ENCODE results near the gene BAHCC1.

The BAHCC1 gene

DNA sequence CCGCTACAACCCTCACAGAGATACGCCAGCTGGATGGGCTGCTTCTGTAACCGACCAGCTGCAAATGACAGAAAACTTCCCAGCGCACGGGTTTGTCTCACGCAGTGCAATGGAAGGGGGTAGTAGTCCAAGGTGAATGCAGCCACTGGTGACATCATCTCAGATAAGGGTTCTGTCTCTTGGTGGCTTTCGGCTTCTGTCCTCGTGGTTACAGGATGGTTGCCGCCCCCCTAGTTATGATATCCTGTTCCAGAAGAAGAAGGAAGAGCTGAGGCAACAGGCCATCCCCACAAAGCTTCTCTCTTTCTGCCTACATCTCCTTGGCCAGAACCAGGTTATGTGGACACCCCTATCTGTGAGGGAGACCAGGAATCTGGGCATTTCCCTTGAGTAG is 40.3 kb upstream of the BAHCC1 start:
- TF ChIP-seq RAD21 (IDR thresholded peaks at IDR 0.05; ENCODE audit: low read depth) (no peak), CREB1 (IDR thresholded peaks at IDR 0.05; ENCODE audit: low read depth) (no peak), TCF12 (IDR thresholded peaks at IDR 0.05; ENCODE audit: low read depth) (no peak)

DNA sequence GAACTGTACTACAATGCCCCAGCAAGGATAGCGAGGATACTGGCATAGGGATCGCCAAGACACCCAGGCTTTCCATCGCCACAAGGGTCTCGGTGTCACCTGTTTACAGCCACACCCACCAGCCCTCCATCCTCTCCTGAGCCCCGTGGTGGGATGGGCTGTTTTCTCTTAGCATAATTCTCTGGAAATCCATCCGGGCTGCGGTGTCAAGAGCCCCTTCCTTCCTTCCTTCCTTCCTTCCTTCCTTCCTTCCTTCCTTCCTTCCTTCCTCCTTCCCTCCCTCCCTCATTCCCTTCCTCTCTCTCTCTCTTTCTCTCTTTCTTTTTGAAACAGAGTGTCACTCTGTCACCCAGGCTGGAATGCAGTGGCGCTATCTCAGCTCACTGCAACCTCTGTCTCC is 36.0 kb upstream of the BAHCC1 start:
- TF ChIP-seq NFIC (IDR thresholded peaks at IDR 0.05) (no peak), FOXM1 (IDR thresholded peaks at IDR 0.05; ENCODE audit: borderline replicate concordance, low read depth) (no peak)
- TF ChIP-seq, protein P1, sequence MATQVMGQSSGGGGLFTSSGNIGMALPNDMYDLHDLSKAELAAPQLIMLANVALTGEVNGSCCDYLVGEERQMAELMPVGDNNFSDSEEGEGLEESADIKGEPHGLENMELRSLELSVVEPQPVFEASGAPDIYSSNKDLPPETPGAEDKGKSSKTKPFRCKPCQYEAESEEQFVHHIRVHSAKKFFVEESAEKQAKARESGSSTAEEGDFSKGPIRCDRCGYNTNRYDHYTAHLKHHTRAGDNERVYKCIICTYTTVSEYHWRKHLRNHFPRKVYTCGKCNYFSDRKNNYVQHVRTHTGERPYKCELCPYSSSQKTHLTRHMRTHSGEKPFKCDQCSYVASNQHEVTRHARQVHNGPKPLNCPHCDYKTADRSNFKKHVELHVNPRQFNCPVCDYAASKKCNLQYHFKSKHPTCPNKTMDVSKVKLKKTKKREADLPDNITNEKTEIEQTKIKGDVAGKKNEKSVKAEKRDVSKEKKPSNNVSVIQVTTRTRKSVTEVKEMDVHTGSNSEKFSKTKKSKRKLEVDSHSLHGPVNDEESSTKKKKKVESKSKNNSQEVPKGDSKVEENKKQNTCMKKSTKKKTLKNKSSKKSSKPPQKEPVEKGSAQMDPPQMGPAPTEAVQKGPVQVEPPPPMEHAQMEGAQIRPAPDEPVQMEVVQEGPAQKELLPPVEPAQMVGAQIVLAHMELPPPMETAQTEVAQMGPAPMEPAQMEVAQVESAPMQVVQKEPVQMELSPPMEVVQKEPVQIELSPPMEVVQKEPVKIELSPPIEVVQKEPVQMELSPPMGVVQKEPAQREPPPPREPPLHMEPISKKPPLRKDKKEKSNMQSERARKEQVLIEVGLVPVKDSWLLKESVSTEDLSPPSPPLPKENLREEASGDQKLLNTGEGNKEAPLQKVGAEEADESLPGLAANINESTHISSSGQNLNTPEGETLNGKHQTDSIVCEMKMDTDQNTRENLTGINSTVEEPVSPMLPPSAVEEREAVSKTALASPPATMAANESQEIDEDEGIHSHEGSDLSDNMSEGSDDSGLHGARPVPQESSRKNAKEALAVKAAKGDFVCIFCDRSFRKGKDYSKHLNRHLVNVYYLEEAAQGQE (IDR thresholded peaks at IDR 0.05; ENCODE audit: low read depth) = no peak

DNA sequence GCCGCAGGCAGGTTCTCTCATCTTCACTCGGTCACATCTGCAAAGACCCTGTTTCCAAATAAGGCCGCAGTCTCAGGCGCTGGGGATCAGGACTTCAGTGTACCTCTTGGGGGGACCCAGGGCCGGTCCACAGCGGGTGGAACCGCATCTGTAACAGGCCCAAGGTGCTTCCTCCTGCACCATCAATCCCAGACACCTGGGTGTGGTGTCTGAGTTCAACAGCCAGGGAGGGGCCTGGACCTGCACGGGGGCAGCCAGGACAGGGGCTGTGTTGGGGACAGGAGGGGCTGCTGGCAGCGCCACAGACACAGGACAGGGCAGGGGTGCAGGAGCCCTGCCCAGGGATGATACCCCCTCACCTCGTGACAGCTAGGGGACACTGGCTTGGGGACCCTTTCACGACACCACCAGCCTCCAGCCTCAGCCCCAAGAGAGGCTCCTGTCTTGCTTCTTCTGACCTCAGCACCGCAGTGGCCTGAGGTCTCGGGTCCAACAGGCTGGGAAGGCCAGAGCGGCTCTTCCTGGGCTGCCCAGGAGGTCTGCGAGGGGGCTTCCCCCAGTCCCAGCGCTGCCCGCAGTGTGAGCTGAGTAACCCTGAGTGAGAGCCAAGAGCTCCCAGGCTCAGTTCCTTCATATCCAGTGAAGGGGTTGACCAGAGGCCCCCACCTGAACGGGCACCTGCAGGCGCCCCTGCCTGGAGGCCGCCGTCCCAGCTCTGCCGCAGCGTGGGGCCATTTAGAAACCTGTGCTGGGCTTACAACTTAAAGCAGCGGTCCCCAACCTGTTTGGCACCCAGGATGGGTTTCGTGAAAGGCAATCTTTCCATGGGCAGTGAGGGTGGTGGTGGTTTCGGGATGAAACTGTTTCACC is 30.7 kb upstream of the BAHCC1 start:
- TF ChIP-seq NFIC (IDR thresholded peaks at IDR 0.05) (no peak), FOXM1 (IDR thresholded peaks at IDR 0.05; ENCODE audit: borderline replicate concordance, low read depth) (no peak), TCF12 (IDR thresholded peaks at IDR 0.05; ENCODE audit: low read depth) (no peak), CEBPB (IDR thresholded peaks at IDR 0.05) (no peak)
- TF ChIP-seq, protein P1 (IDR thresholded peaks at IDR 0.05; ENCODE audit: low read depth) = no peak

DNA sequence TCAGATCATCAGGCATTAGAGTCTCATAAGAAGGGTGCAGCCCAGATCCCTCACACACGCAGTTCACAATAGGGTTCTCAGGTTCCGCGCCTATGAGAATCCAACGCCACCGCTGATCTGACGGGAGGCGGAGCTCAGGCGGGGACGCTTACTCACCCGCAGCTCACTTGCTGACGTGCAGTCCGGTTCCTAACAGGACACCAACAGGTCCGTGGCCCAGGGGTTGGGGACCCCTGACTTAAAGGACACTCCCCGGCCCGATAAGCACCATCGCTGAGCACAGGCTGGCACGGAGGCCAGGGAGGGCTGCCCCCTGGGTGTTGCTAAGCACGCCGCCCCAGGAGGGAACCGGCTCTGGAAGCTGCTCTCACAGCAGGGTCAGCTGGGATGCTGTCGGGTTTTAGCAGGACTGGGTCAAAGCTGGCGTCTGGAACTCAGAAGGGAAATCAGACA is 30.1 kb upstream of the BAHCC1 start:
- TF ChIP-seq CEBPB (IDR thresholded peaks at IDR 0.05) = no peak
- TF ChIP-seq TEAD4 (IDR thresholded peaks at IDR 0.05) = no peak
- no peak for TF ChIP-seq TAF1 (IDR thresholded peaks at IDR 0.05; ENCODE audit: low read depth)
- TF ChIP-seq NFIC (IDR thresholded peaks at IDR 0.05) = no peak
- no peak for TF ChIP-seq CREB1 (IDR thresholded peaks at IDR 0.05; ENCODE audit: low read depth)
- no peak for TF ChIP-seq EP300 (IDR thresholded peaks at IDR 0.05; ENCODE audit: borderline replicate concordance)
- TF ChIP-seq TCF12 (IDR thresholded peaks at IDR 0.05; ENCODE audit: low read depth) = no peak
- TF ChIP-seq, protein P2, sequence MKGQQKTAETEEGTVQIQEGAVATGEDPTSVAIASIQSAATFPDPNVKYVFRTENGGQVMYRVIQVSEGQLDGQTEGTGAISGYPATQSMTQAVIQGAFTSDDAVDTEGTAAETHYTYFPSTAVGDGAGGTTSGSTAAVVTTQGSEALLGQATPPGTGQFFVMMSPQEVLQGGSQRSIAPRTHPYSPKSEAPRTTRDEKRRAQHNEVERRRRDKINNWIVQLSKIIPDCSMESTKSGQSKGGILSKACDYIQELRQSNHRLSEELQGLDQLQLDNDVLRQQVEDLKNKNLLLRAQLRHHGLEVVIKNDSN (IDR thresholded peaks at IDR 0.05) = no peak
- TF ChIP-seq FOXM1 (IDR thresholded peaks at IDR 0.05; ENCODE audit: borderline replicate concordance, low read depth) = no peak
- TF ChIP-seq YY1 (IDR thresholded peaks at IDR 0.05; ENCODE audit: low read depth) = no peak
- TF ChIP-seq, protein P1 (IDR thresholded peaks at IDR 0.05; ENCODE audit: low read depth) = no peak
- TF ChIP-seq, protein P3, sequence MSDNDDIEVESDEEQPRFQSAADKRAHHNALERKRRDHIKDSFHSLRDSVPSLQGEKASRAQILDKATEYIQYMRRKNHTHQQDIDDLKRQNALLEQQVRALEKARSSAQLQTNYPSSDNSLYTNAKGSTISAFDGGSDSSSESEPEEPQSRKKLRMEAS (IDR thresholded peaks at IDR 0.05) = no peak

DNA sequence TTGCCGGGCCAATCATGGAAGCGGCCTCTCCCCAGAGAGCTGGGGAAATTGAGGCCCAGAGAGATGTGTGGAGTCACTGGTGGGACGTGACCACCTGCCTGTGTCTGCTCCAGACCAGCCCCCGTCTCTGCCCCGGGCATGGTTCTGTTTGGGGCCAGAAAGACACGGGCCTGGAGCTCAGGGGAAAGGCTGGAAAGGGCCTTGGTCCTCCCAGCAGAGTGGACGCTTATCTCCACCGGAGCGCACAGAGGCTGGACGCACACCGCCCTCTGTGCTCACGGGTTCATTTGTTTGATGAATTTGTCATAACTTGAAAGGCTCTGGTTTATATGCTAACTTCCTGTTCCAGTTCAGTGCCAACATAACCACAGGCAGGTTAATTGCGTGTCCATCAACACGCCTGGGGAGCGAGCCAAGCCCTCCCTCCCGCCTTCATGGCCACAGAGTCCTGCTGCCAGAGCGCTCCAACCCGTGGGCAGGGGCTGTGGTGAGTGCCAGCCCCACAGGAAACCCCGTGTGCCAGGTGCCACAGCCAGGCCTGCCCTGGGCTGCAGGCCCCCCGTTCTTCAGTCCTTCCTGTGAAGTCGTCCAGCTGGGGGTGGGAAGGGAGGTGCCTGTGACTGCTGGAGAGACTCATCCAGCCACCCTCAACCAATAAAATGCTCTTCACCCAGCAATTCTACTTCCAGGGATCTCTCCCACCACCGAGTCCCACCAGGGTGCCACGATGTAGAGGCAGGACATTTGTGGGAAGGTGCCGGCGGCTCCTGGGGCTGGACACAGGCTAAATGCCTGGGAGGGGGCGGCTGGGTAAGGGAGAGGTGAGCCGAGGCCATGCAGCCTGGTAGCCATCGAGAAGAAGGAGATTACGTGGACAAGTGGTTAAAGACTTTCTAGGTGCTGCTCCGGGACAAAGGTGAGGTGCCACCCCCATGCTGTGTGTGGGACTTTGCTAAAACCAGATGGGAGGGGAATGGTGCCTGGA is 29.4 kb upstream of the BAHCC1 start:
- TF ChIP-seq RAD21 (IDR thresholded peaks at IDR 0.05; ENCODE audit: low read depth) (no peak; the same call in 1 of the 2 replicates), FOXM1 (IDR thresholded peaks at IDR 0.05; ENCODE audit: borderline replicate concordance, low read depth) (no peak), TAF1 (IDR thresholded peaks at IDR 0.05; ENCODE audit: low read depth) (no peak), NFIC (IDR thresholded peaks at IDR 0.05) (peak; percentile 98), CREB1 (IDR thresholded peaks at IDR 0.05; ENCODE audit: low read depth) (no peak), TCF12 (IDR thresholded peaks at IDR 0.05; ENCODE audit: low read depth) (peak; percentile 93), YY1 (IDR thresholded peaks at IDR 0.05; ENCODE audit: low read depth) (no peak), EP300 (IDR thresholded peaks at IDR 0.05; ENCODE audit: borderline replicate concordance) (peak; percentile 61; the same call in 1 of the 2 replicates), ZBTB7A (IDR thresholded peaks at IDR 0.05; ENCODE audit: low read depth) (no peak), CEBPB (IDR thresholded peaks at IDR 0.05) (peak; percentile 12; the same call in 1 of the 2 replicates), EGR1 (IDR thresholded peaks at IDR 0.05) (no peak), TEAD4 (IDR thresholded peaks at IDR 0.05) (peak; percentile 86)
- TF ChIP-seq, protein P2 (IDR thresholded peaks at IDR 0.05) = peak; percentile 26
- TF ChIP-seq, protein P3 (IDR thresholded peaks at IDR 0.05) = peak; percentile 61
- TF ChIP-seq, protein P1 (IDR thresholded peaks at IDR 0.05; ENCODE audit: low read depth) = no peak
